Activated T-helper 17 cell treated with anti-CD3 and anti-CD28 coated beads, Interleukin-2, amount 50 U/mL, for 72 hours (primary cell): Measurements from ENCODE around the gene CCDC88C. TPM values are rescaled to one million over a fixed set of nuclear protein-coding genes. Genes with fewer than 3 reads are reported as not detected.

Experiments used
- ATAC-seq: fragments of 150-1000 bp; cut with Tn5 transposase; replicated peaks from 2 replicates; pipeline ENCODE4 v1.10.0; 2021; ENCODE audit warnings: mild to moderate bottlenecking, moderate library complexity
- H3K27ac Mint-ChIP-seq: one replicate; pipeline ENCODE4 v1.8.0; 2022; ENCODE audit warnings: mixed read lengths
- H3K27me3 Mint-ChIP-seq: one replicate; pipeline ENCODE4 v1.8.0; 2022; ENCODE audit warnings: mixed read lengths
- H3K36me3 Mint-ChIP-seq: one replicate; pipeline ENCODE4 v1.8.0; 2022; ENCODE audit warnings: low read depth, mild to moderate bottlenecking, mixed read lengths
- H3K4me1 Mint-ChIP-seq: one replicate; pipeline ENCODE4 v1.8.0; 2022; ENCODE audit warnings: mixed read lengths
- H3K4me3 Mint-ChIP-seq: one replicate; pipeline ENCODE4 v1.8.0; 2022; ENCODE audit warnings: mild to moderate bottlenecking, mixed read lengths
- H3K9me3 Mint-ChIP-seq: one replicate; pipeline ENCODE4 v1.8.0; 2022; ENCODE audit warnings: mixed read lengths
- total RNA-seq, 2 donors: library from RNA; stranded (reverse); gene quantifications; one replicate each; pipeline ENCODE4 v1.2.3, GENCODE V29; 2022

CCDC88C gene
- total RNA-seq, 2 donors from 2014 or later: 143 to 172 TPM

DNA sequence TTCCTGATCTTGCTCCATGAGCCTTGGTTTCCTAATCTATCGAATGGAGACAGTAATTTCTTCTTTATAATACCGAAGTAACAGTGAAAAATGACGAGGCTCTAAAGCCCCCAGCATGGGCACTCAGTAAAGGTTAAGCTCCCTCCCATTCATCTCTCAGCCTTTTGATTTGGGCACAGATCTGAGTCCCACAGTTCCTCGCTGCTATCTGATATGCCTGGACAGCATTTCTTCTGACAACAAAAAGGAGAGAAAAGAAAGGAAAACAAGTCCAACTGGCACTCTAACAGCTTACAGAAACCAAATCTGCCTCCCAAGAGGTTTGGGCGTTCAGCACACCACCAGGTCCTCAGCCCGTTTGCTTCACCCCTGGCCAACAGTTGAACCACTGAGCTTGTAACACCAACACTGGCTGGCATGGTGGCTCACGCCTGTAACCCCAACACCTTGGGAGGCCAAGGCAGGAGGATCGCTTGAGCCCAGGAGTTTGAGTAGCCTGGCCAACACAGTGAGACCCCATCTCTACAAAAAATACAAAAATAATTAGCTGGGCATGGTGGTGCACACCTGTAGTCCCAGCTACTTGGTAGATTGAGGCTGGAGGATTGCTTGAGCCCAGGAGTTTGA lies 19.5 kb downstream of the CCDC88C start:
- H3K27ac Mint-ChIP-seq: peak overlapping the region; percentile 89
- no peak for ATAC-seq
- no peaks in the 10 kb centered on the region for H3K9me3 Mint-ChIP-seq
- H3K36me3 Mint-ChIP-seq: peaks cover 52% of the 10 kb centered on the region
- peak overlapping the region; percentile 99 for H3K4me3 Mint-ChIP-seq
- peaks cover 71% of the 10 kb centered on the region for H3K4me1 Mint-ChIP-seq
- no peaks in the 10 kb centered on the region for H3K27me3 Mint-ChIP-seq

DNA sequence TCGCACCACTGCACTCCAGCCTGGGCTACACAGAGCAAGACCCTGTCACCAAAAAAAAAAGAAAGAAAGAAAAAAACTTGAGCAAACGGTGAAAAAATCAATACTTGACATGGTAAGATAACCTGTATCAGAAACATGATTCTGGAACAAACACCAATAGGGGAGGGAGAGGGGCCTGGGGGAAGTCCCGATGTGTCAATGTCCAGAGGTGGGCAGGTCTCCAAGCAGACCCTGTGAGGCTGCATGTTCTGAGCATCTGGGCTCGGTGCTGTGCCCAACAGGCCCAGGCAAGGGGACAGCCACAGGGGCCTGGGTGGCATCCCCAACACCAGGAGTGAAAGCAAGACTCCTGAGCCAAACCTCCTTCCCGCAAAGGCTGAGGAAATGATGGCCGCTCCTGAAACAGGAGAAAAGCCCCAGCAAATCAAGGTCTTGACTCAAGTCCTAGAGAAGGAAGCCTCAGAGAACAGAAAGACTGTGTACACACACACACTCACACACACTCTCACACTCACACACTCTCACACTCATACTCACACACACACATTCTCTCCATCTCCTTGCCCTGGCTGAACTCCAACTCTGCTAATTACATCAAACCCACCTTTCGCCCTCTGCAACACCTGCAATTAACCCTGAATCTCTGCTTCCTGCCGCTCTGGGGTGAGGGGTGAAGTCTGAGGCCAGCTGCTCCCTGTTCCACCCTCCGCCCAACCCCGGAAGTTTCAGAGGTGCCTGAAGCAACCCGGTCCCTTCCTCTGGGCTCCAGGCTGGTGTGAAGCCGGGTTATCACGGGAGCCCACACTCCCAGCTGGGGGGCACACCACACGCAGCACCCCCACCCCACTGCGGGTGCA lies 20.4 kb downstream of the CCDC88C start:
- H3K27ac Mint-ChIP-seq: peak overlapping the region; percentile 89
- no peaks in the 10 kb centered on the region for H3K9me3 Mint-ChIP-seq
- H3K4me3 Mint-ChIP-seq: peak overlapping the region; percentile 99
- H3K27me3 Mint-ChIP-seq: no peaks in the 10 kb centered on the region
- H3K36me3 Mint-ChIP-seq: peaks cover 48% of the 10 kb centered on the region
- peak; percentile 81 for ATAC-seq
- peaks cover 75% of the 10 kb centered on the region for H3K4me1 Mint-ChIP-seq

DNA sequence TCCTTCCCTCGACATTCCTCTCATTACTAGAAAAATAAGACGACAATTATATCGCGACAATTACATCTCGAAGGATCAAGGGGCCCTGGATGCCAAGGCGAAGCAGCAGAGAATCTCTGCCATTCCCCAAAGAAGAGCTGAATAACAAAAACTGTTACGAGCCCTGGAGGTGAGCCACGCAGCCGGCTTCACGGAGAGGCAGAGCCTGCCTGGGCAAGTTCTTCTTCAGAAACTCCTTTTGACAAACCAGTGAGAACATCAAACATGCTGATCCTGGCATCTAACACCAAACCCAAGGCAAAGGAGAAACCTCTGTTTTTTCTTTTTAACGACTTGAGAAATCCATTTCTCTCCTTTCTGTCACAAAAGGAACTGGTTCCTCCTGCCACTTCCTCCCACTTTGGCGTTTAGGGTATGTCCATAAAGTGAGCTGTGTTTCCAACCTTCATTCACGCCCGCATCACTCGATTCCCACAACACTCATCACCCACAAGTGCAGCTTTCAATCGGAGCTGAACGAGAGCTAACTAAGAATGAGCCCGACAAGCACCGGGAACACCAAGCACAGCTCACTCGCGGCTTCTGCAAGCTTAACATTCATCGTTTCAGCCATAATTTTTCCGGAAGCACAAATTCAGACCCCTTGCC lies 21.5 kb downstream of the CCDC88C start:
- peak overlapping the region; percentile 89 for H3K27ac Mint-ChIP-seq
- no peaks in the 10 kb centered on the region for H3K27me3 Mint-ChIP-seq
- peaks cover 76% of the 10 kb centered on the region for H3K4me1 Mint-ChIP-seq
- H3K36me3 Mint-ChIP-seq: peaks cover 46% of the 10 kb centered on the region
- no peaks in the 10 kb centered on the region for H3K9me3 Mint-ChIP-seq
- peak overlapping the region; percentile 99 for H3K4me3 Mint-ChIP-seq
- ATAC-seq: no peak

DNA sequence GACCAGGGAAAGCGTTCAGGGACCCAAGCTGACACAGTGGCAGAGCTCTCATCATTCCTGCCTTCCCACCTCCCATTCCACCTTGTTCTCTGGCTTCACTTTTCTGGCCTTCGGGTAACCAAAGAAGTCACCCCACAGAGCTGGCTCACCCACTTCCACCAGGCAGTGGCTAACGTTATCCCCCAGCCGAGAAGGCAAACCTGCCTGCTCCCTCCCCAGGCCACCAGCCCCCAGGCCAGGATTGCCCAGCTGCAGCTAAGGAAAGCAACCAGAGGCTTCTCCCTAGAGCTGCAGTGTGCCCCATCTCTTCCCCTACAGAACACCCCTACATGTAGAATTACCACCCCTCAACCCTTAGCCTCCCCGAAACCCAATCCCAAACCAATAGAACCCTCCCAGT lies 22.2 kb downstream of the CCDC88C start:
- no peaks in the 10 kb centered on the region for H3K9me3 Mint-ChIP-seq
- H3K27ac Mint-ChIP-seq: peak overlapping the region; percentile 89
- H3K4me1 Mint-ChIP-seq: peaks cover 76% of the 10 kb centered on the region
- H3K27me3 Mint-ChIP-seq: no peaks in the 10 kb centered on the region
- ATAC-seq: no peak
- H3K4me3 Mint-ChIP-seq: peak overlapping the region; percentile 99
- H3K36me3 Mint-ChIP-seq: peaks cover 50% of the 10 kb centered on the region

DNA sequence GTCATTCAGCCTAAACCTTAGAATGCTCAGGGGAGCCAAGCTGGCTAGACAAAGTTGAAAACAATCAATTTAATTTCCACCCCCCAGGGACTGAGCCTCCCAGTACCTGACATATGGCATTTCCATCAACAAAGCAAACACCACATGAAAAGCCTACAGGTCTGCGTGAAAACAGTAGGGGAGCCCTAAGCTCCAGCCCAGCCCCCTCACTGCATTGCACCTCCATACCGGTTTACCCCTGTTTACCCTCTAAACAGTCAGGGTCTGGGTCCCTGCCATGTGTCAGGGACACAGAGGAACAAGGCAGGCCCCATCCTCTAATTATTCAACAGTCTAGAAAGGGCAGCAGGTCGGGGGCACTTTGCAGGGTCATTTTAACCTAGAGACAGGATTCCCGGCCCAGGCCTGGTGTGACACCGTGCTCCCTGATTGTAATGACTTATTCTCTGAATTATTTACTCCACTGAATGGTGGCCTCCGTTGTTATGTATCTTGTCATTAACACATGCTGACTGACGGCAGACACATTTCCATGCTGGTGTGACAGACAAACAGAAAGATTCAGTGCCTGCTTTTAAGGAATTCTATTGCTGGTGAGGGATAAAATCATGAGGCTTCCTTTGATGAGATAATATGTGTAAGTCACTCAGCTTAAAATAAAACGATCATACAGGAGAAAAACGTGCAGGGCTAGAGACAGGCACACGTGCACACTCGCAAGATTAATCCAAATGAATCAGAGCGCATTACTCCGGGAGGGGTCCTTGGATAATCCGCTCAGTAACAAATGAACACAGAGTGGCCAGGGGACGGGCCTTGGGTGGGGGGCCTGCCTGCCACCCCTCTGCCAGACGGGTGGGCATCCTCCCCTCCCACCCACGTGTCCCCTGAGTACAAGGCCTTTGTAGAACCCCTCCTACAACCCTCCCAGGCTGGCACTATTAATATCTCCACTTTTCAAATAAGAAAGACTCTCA lies 23.2 kb downstream of the CCDC88C start:
- peak overlapping the region; percentile 89 for H3K27ac Mint-ChIP-seq
- H3K9me3 Mint-ChIP-seq: no peaks in the 10 kb centered on the region
- H3K36me3 Mint-ChIP-seq: peaks cover 54% of the 10 kb centered on the region
- H3K4me3 Mint-ChIP-seq: peak overlapping the region; percentile 99
- ATAC-seq: no peak
- H3K27me3 Mint-ChIP-seq: no peaks in the 10 kb centered on the region
- peaks cover 73% of the 10 kb centered on the region for H3K4me1 Mint-ChIP-seq

DNA sequence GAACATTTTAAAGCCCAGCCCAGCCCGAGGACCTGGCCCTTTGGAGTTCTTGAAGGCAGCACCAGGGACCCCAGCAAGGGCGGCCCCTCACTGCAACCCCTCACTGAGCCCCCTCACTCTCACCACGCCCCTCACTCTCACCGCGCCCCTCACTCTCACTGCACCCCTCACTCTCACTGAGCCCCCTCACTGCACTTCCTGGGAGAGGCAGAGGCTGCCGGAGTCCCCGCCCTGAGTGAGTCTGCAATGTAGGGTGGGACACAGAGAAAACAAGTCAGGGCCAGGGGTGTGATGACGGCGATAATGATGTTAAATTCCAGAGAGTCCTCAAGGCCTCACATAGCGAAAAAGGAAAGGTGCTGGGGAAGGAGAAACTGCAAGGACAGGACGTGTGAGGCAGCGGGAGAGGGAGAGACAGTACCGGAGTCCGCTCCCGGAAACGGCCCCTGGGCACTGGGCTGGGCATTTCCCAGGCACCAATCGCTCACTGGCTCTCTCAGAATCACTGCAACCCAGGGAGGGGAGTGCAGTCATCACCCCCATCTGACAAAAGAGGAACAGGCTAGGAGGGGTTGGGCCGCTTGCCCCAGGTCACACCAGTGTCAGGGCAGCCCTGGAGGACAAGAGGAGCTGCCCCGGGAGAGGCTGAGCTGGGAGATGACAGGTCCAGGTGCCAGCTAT lies 24.9 kb downstream of the CCDC88C start:
- H3K27me3 Mint-ChIP-seq: no peaks in the 10 kb centered on the region
- ATAC-seq: no peak
- H3K4me1 Mint-ChIP-seq: peaks cover 63% of the 10 kb centered on the region
- H3K9me3 Mint-ChIP-seq: no peaks in the 10 kb centered on the region
- peak overlapping the region; percentile 94 for H3K27ac Mint-ChIP-seq
- peaks cover 50% of the 10 kb centered on the region for H3K36me3 Mint-ChIP-seq
- peak overlapping the region; percentile 75 for H3K4me3 Mint-ChIP-seq

DNA sequence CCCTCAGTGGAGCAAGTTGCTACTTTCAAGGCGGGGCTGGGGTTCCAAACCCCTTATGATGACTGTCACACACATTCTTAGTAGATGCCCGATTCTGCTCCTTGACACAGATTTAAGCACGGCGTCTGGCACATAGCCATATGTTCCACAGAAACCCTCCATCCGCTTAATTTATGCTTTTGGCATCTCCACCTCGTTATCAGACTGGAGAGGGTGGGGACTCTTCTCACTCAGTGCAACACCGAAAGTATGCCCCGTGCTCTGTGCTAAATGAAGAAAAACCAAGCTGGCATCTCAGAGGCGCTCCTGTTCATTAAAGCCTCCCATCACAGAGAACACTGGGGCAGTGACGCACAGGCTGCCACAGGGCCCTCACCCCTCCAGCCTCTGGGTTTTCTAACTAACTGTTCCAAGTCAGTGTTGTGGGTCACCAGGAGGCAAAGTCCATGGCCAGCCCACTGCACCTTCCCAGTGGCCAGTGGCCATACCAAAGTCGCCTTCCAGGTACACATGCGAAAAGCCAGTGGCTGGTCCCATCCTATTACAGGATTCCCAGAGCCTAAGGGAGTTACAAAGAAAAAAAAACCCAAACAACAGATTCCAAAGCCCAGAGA lies 27.3 kb downstream of the CCDC88C start:
- Mint-ChIP-seq H3K36me3 (peaks cover 25% of the 10 kb centered on the region), H3K27ac (peak overlapping the region; percentile 94)
- peak; percentile 26 for ATAC-seq

DNA sequence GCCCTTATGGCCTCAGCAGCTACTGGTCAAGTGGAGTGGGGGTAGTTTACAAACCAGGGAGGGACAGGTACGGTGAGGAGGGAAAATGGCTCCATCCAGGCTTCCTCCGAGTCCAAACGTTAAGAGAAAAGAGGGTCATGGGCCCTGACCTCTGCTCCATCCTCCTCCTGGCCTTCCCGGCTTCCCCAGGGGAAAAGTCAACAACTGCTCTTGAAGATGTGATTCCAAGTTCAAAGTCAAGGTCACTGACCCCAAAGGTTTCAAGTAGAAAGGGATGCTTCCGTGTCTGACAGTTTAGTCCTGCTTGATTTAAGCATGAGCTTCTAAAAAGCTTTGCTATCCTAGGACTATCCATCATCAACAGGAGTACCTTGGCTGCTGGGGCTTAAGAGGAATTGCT lies 28.5 kb downstream of the CCDC88C start:
- Mint-ChIP-seq H3K36me3 (peaks cover 25% of the 10 kb centered on the region), H3K27me3 (no peaks in the 10 kb centered on the region), H3K9me3 (no peaks in the 10 kb centered on the region), H3K4me3 (peak overlapping the region; percentile 75), H3K4me1 (peaks cover 42% of the 10 kb centered on the region), H3K27ac (peak overlapping the region; percentile 63)
- ATAC-seq: no peak

More for the DNA sequence above, 27.3 kb downstream of the CCDC88C start:
- Mint-ChIP-seq H3K4me1 (peaks cover 44% of the 10 kb centered on the region), H3K9me3 (no peaks in the 10 kb centered on the region), H3K27me3 (no peaks in the 10 kb centered on the region), H3K4me3 (peak overlapping the region; percentile 75)

DNA sequence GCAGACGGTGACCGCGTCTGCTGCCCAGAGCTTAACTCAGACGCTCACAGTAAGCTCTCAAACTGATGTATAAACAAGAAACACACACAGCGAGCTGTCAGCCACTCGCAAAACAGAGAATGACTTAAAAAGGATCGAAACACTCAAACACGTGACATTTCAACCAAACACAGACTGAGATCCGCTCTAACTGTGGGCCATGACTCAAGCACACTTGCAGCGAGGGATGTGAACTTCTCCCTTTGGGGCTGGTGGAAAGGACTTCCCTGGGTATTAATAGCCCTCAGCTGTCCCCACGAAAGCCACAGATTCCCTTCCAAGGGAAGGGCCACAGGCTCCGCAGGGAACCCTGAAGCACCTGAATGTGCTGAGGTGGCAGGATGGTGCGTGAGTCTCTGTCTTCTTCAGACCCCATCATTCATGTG lies 29.1 kb downstream of the CCDC88C start:
- Mint-ChIP-seq H3K36me3 (peaks cover 24% of the 10 kb centered on the region), H3K27me3 (no peaks in the 10 kb centered on the region), H3K4me1 (peaks cover 44% of the 10 kb centered on the region), H3K9me3 (no peaks in the 10 kb centered on the region), H3K4me3 (peak overlapping the region; percentile 75), H3K27ac (peak overlapping the region; percentile 63)
- peak; percentile 93 for ATAC-seq

DNA sequence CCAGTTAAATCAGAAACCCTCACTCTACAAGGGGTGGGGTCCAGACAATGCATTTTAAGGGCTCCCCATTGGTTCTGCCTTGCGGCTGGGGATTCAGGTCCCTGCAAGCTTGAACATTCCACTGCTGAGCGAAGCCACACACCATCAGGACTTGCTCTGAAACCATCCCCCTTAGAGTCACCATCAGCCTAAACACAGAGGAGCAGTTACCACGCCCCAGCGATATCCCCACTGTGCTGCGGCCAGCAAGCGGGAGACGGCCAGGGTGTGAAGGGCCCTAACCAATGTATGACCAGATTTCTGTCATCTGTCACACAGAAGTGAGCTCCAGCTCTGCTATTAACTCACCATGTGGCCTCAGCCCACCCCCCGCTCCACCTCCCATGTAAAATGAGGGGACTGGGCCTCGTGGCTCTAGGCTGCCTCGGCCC lies 29.7 kb downstream of the CCDC88C start:
- H3K9me3 Mint-ChIP-seq: no peaks in the 10 kb centered on the region
- H3K27me3 Mint-ChIP-seq: no peaks in the 10 kb centered on the region
- H3K4me3 Mint-ChIP-seq: peak overlapping the region; percentile 75
- peaks cover 24% of the 10 kb centered on the region for H3K36me3 Mint-ChIP-seq
- H3K4me1 Mint-ChIP-seq: peaks cover 47% of the 10 kb centered on the region
- ATAC-seq: no peak
- H3K27ac Mint-ChIP-seq: peak overlapping the region; percentile 63

DNA sequence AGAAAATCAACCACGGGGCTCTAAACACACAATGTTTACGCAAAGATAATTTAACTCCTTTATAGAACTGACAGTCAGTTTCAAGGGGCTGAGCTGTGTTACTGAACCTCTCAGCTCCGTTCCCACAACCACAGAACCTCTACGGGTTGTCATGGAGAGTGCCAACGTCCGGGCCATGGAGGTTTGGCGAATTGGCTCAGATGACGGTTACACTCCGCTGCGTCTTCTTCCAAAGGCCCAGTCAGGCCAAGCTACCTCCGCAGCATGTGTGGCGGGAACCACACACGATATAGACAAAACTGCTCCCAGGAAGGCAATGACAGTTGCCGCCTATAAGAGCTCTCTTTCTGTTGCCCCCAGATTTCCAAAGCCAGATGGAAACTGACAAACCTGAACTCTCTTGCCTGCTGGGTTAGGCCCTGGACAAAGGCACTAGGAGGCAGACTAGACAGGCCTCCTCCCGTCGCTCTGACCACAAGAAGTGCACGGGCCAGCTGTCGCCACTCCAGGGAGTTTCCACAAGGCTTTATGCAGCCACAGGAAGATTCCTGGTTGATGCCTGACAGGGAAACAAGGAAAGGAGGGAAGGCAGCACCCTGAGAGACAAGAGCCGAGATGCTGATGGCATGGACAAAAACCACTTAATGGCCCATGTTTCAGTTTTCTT lies 30.3 kb downstream of the CCDC88C start:
- Mint-ChIP-seq H3K27me3 (no peaks in the 10 kb centered on the region), H3K4me3 (peak overlapping the region; percentile 75), H3K9me3 (no peaks in the 10 kb centered on the region), H3K4me1 (peaks cover 46% of the 10 kb centered on the region), H3K27ac (peak overlapping the region; percentile 20), H3K36me3 (peaks cover 24% of the 10 kb centered on the region)
- ATAC-seq: no peak

DNA sequence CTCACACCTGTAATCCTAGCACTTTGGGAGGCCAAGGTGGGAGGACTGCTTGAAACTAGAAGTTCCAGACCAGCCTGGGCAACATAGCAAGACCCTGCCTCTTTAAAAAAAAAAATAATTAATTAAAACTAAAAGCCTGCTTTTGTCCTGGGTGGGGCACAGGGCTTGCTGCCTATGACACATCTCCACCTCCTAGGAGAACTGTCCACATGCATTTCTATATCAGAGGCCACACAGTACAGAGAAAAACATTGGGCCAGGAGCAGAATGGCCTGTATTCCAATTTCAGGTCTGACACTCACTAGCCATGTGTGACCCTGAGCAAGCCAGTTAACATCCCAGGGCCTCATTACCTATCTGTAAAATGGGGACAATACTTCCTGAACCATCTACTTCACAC lies 31.9 kb downstream of the CCDC88C start:
- ATAC-seq: no peak
- no peak overlapping the region for H3K4me3 Mint-ChIP-seq
- H3K4me1 Mint-ChIP-seq: peaks cover 47% of the 10 kb centered on the region
- peaks cover 26% of the 10 kb centered on the region for H3K36me3 Mint-ChIP-seq
- no peak overlapping the region for H3K27ac Mint-ChIP-seq
- H3K27me3 Mint-ChIP-seq: no peaks in the 10 kb centered on the region
- H3K9me3 Mint-ChIP-seq: no peaks in the 10 kb centered on the region
